ENCODE measurements around the gene NCAPH2. TPM values are rescaled to one million over a fixed set of nuclear protein-coding genes. Genes with fewer than 3 reads are reported as not detected.
"Not testable (repeated sequence)": the region's sequence is repeated elsewhere in the genome, so short reads cannot be mapped to it uniquely, and the experiment has no call there.

Gene NCAPH2
- polyA plus RNA-seq, 3 donors, result 12.5 to 23.6 (median 18.1) TPM

DNA sequence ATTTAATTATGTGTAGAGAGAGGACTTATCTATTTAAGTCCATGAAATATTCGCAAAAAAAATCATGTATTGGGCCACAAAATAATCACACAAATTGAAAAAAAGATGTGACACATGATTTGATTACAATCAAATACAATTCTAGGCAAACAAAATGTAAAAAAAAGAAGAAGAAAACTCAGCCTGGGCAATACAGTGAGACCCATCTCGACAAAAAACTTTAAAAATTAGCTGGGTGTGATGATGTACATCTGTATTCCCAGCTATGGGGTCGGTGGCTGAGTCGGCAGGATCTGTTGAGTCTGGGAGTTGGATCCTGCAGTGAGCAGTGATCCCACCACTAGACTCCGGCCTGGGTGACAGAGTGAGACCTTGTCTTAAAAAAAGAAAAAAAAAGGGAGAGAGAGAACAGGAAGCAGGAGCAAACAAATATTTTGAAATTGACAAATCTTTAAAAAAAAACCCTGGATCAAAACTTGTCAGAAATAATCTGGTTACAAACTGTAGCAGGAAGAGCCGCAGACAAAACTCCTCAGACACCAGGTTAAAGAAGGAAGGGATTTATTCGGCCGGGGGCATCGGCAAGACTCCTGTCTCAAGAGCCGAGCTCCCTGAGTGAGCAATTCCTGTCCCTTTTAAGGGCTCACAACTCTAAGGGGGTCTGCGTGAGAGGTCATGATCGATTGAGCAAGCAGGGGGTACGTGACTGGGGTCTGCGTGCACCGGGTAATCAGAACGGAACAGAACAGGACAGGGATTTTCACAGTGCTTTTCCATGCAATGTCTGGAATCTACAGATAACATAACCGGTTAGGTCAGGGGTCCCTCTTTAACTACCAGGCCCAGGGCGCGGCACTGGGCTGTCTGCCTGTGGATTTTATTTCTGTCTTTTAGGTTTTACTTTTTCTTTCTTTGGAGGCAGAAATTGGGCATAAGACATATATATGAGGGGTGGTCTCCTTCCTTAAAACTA lies 25.1 kb downstream of the NCAPH2 start:
- Mint-ChIP-seq H3K36me3 (peaks cover 11 to 17% of the 10 kb centered on the region in 2 donors), H3K27me3 (ENCODE audit: low read depth in 3 of 3) (no peaks in the 10 kb centered on the region), H3K4me3 (peak overlapping the region; percentile 90 to 93), H3K27ac (peak overlapping the region; percentile 99 to 100 (median 99)), H3K4me1 (peaks cover 54% of the 10 kb centered on the region), H3K9me3 (no peaks in the 10 kb centered on the region)
- WGBS (ENCODE audit: insufficient coverage), result 78% methylated on average over 11 of the region's 19 CpGs
- Histone ChIP-seq H3K4me3 (replicated peaks in 1 of 3; ENCODE audit: low read depth in 2 of 3, low read length in 3 of 3) (peak overlapping the region; percentile 72 to 99 (median 92)), H3K27ac (ENCODE audit: low read depth in 1 of 2, low read length in 2 of 2) (peak overlapping the region; percentile 100), H3K79me2 (ENCODE audit: insufficient read depth, low read length) (peaks cover 77% of the 10 kb centered on the region), H4K20me1 (ENCODE audit: insufficient read depth, low read length) (peaks cover 17% of the 10 kb centered on the region), H2AFZ (ENCODE audit: insufficient read depth, low read depth, low read length, poor library complexity, severe bottlenecking) (no peak overlapping the region), H3K9ac (ENCODE audit: insufficient read depth, low read length, poor library complexity, severe bottlenecking) (peak overlapping the region; percentile 100), H3K27me3 (ENCODE audit: control insufficient read depth in 2 of 2, insufficient read depth in 2 of 2, low read length in 2 of 2) (no peaks in the 10 kb centered on the region), H3K4me1 (ENCODE audit: control insufficient read depth in 1 of 2, insufficient read depth in 2 of 2, low read length in 2 of 2) (peaks cover 76 to 87% of the 10 kb centered on the region in 2 donors), H3K4me2 (replicated peaks; ENCODE audit: extremely low read depth, low read length, poor library complexity, severe bottlenecking) (peak overlapping the region; percentile 95), H3K9me3 (replicated peaks in 1 of 2; ENCODE audit: control insufficient read depth in 1 of 2, insufficient read depth in 1 of 2, low read length in 2 of 2) (no peaks in the 10 kb centered on the region), H3K36me3 (replicated peaks in 1 of 2; ENCODE audit: control insufficient read depth in 1 of 2, insufficient read depth in 2 of 2, low read length in 2 of 2) (peaks cover 11 to 13% of the 10 kb centered on the region in 2 donors)
- no peak for TF ChIP-seq CTCF (IDR thresholded peaks at IDR 0.05)
- no peak for DNase-seq
- intact Hi-C loops (cut with micrococcal nuclease), result loop anchor here in 1 of 2 donors (5.0 to 10.0 kb wide), 3 partner anchors 231 to 598 kb away; partner anchors contain the start of gene TRABD

DNA sequence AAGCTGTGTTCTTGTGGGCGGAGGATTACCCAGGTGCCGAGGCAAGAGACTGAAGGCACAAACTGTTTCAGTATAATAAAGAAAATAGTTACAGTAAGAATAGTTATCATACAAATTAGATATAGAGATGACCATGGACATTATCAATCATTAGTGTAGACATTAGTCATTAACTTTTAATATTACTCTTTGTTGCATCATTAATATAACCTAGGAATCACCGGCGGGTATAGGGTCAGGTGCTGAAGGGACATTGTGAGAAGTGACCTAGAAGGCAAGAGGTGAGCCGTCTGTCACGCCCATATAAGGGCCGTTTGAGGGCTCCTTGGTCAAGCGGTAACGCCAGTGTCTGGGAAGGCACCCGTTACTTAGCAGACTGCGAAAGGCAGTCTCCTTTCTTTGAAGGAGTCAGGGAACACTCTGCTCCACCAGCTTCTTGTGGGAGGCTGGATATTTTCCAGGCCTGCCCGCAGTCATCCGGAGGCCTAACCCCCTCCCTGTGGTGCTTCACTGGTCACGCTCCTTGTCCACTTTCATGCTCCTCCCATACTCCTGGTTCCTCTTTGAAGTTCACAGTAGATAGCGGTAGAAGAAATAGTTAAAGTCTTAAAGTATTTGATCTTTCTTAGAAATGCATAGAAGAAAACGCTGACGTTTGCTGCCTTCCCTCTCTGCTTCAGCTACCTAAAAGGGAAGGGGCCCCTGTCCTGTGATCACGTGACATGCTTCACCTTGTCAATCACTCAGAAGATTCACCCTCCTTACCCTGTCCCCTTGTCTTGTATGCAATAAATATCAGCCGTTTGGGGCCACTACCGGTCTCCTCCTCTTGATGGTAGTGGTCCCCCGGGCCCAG lies 26.1 kb downstream of the NCAPH2 start:
- H3K9me3 ChIP-seq (replicated peaks in 1 of 2; ENCODE audit: control insufficient read depth in 1 of 2, insufficient read depth in 1 of 2, low read length in 2 of 2); H3K27me3 Mint-ChIP-seq (ENCODE audit: low read depth in 3 of 3); H2AFZ ChIP-seq (ENCODE audit: insufficient read depth, low read depth, low read length, poor library complexity, severe bottlenecking); H3K36me3 ChIP-seq (replicated peaks in 1 of 2; ENCODE audit: control insufficient read depth in 1 of 2, insufficient read depth in 2 of 2, low read length in 2 of 2); H3K9me3 Mint-ChIP-seq; H4K20me1 ChIP-seq (ENCODE audit: insufficient read depth, low read length); H3K27me3 ChIP-seq (ENCODE audit: control insufficient read depth in 2 of 2, insufficient read depth in 2 of 2, low read length in 2 of 2): not testable (repeated sequence)
- H3K27ac Mint-ChIP-seq, result peak overlapping the region; percentile 99 to 100 (median 99)
- intact Hi-C loops (cut with micrococcal nuclease), result loop anchor here in 1 of 2 donors (5.0 to 10.0 kb wide), 3 partner anchors 232 to 599 kb away; partner anchors contain the start of gene TRABD
- peak overlapping the region; percentile 55 for H3K9ac ChIP-seq (ENCODE audit: insufficient read depth, low read length, poor library complexity, severe bottlenecking)
- H3K4me1 Mint-ChIP-seq, result peaks cover 55% of the 10 kb centered on the region
- H3K4me3 Mint-ChIP-seq, result peak overlapping the region; percentile 81 to 90
- H3K36me3 Mint-ChIP-seq, result peaks cover 6 to 10% of the 10 kb centered on the region in 2 donors
- peak; percentile 64 to 71 (median 68) for DNase-seq
- peaks cover 76 to 87% of the 10 kb centered on the region in 2 donors for H3K4me1 ChIP-seq (ENCODE audit: control insufficient read depth in 1 of 2, insufficient read depth in 2 of 2, low read length in 2 of 2)
- H3K4me2 ChIP-seq (replicated peaks; ENCODE audit: extremely low read depth, low read length, poor library complexity, severe bottlenecking), result peak overlapping the region; percentile 95
- 24% methylated on average over 6 of the region's 21 CpGs for WGBS (ENCODE audit: insufficient coverage)
- H3K27ac ChIP-seq (ENCODE audit: low read depth in 1 of 2, low read length in 2 of 2), result peak overlapping the region; percentile 100
- H3K4me3 ChIP-seq (replicated peaks in 1 of 3; ENCODE audit: low read depth in 2 of 3, low read length in 3 of 3), result peak overlapping the region in 1 of 3 experiments; percentile 99
- peaks cover 67% of the 10 kb centered on the region for H3K79me2 ChIP-seq (ENCODE audit: insufficient read depth, low read length)
